Loucy (cell line): Measurements from ENCODE around the gene BCDIN3D.

Experiments used
- H2AFZ ChIP-seq: fragments of 200-600 bp; sonication (generic); 2 replicates; pipeline ENCODE4 v1.6.0; 2016; ENCODE audit warnings: antibody characterized with exemption, mild to moderate bottlenecking, low read length, moderate library complexity
- H3F3A ChIP-seq: fragments of 200-600 bp; 2 replicates; pipeline ENCODE4 v1.6.0; 2016; ENCODE audit warnings: antibody characterized with exemption, low read depth, mild to moderate bottlenecking
- H3K27me3 ChIP-seq: fragments of 200-600 bp; sonication (generic); 2 replicates; pipeline ENCODE4 v1.6.1; 2014; ENCODE audit warnings: low read length, mild to moderate bottlenecking; ENCODE audit not compliant: insufficient read depth, poor library complexity, severe bottlenecking
- H3K36me3 ChIP-seq: fragments of 200-600 bp; sonication (generic); 2 replicates; pipeline ENCODE4 v1.6.1; 2016; ENCODE audit warnings: low read length; ENCODE audit not compliant: insufficient read depth
- H3K4me1 ChIP-seq: fragments of 200-600 bp; sonication (generic); 2 replicates; pipeline ENCODE4 v1.5.1; 2014; ENCODE audit warnings: low read length, mild to moderate bottlenecking; ENCODE audit not compliant: insufficient read depth, poor library complexity, severe bottlenecking
- H3K4me2 ChIP-seq: fragments of 200-600 bp; sonication (generic); 2 replicates; pipeline ENCODE4 v1.6.0; 2014; ENCODE audit warnings: antibody characterized with exemption, low read length, low read depth, mild to moderate bottlenecking; ENCODE audit not compliant: poor library complexity, severe bottlenecking
- H3K4me3 ChIP-seq: fragments of 200-600 bp; sonication (generic); 2 replicates; pipeline ENCODE4 v1.5.1; 2014; ENCODE audit warnings: low read length, mild to moderate bottlenecking, mixed read lengths; ENCODE audit not compliant: poor library complexity, severe bottlenecking
- H3K79me2 ChIP-seq: fragments of 200-600 bp; sonication (generic); 2 replicates; pipeline ENCODE4 v1.6.1; 2014; ENCODE audit warnings: low read length; ENCODE audit not compliant: insufficient read depth
- H3K9ac ChIP-seq: fragments of 200-600 bp; sonication (generic); 2 replicates; pipeline ENCODE4 v1.6.0; 2014; ENCODE audit warnings: mild to moderate bottlenecking, low read depth, low read length, moderate library complexity; ENCODE audit not compliant: poor library complexity, severe bottlenecking
- H3K9me2 ChIP-seq: fragments of 200-600 bp; sonication (generic); replicated peaks from 2 replicates; pipeline ENCODE4 v1.6.1; 2016; ENCODE audit warnings: low read depth, low read length, mixed read lengths
- H3K9me3 ChIP-seq: fragments of 200-600 bp; sonication (generic); 2 replicates; pipeline ENCODE4 v1.6.1; 2014; ENCODE audit warnings: mild to moderate bottlenecking, antibody characterized with exemption, low read length, low read depth; ENCODE audit not compliant: insufficient read depth
- H4K20me1 ChIP-seq: fragments of 200-600 bp; sonication (generic); 2 replicates; pipeline ENCODE4 v1.6.0; 2014; ENCODE audit warnings: antibody characterized with exemption, low read length, mild to moderate bottlenecking; ENCODE audit not compliant: insufficient read depth, poor library complexity, severe bottlenecking
- CTCF ChIP-seq: fragments of 200-600 bp; sonication (generic); conservative IDR thresholded peaks from 2 replicates; pipeline ENCODE4 v1.5.1; 2014; ENCODE audit warnings: mild to moderate bottlenecking, antibody characterized with exemption, low read length
- EZH2phosphoT487 ChIP-seq: fragments of 200-600 bp; IDR thresholded peaks from 2 replicates; pipeline ENCODE4 v1.6.1; 2018; ENCODE audit warnings: antibody characterized with exemption, mild to moderate bottlenecking, moderate library complexity, borderline replicate concordance

The BCDIN3D gene

GRCh38 chr12:49870501-49871262 is 27.8 kb upstream of the BCDIN3D start:
- no peak overlapping the region for H3K4me2 ChIP-seq

GRCh38 chr12:49869816-49870500 is 27.1 kb upstream of the BCDIN3D start:
- Histone ChIP-seq H3K27me3 (no peaks in the 10 kb centered on the region), H3K4me1 (no peaks in the 10 kb centered on the region), H3K4me3 (no peak overlapping the region), H3K4me2 (no peak overlapping the region), H3K9me3 (no peaks in the 10 kb centered on the region), H3F3A (no peaks in the 10 kb centered on the region), H3K79me2 (no peaks in the 10 kb centered on the region), H3K9ac (no peak overlapping the region), H2AFZ (no peak overlapping the region), H3K36me3 (no peaks in the 10 kb centered on the region), H3K9me2 (no peaks in the 10 kb centered on the region), H4K20me1 (no peaks in the 10 kb centered on the region)
- TF ChIP-seq CTCF = no peak
- no peak for TF ChIP-seq EZH2phosphoT487

More at GRCh38 chr12:49870501-49871262, 27.8 kb upstream of the BCDIN3D start:
- TF ChIP-seq CTCF = no peak
- TF ChIP-seq EZH2phosphoT487 = no peak
- H3F3A ChIP-seq = no peaks in the 10 kb centered on the region
- H3K79me2 ChIP-seq = no peaks in the 10 kb centered on the region
- no peak overlapping the region for H2AFZ ChIP-seq
- no peaks in the 10 kb centered on the region for H3K9me3 ChIP-seq
- no peaks in the 10 kb centered on the region for H3K36me3 ChIP-seq
- H3K27me3 ChIP-seq = no peaks in the 10 kb centered on the region
- no peaks in the 10 kb centered on the region for H3K9me2 ChIP-seq
- H3K4me3 ChIP-seq = no peak overlapping the region
- H3K9ac ChIP-seq = no peak overlapping the region
- no peaks in the 10 kb centered on the region for H4K20me1 ChIP-seq
- no peaks in the 10 kb centered on the region for H3K4me1 ChIP-seq

- Histone ChIP-seq H3K4me3 (no peak overlapping the region), H3K9ac (no peak overlapping the region), H3K4me2 (no peak overlapping the region), H3K79me2 (no peaks in the 10 kb centered on the region), H4K20me1 (no peaks in the 10 kb centered on the region), H2AFZ (no peak overlapping the region), H3K36me3 (no peaks in the 10 kb centered on the region), H3K9me2 (no peaks in the 10 kb centered on the region), H3K4me1 (no peaks in the 10 kb centered on the region), H3K27me3 (no peaks in the 10 kb centered on the region), H3K9me3 (no peaks in the 10 kb centered on the region), H3F3A (no peaks in the 10 kb centered on the region)
- TF ChIP-seq EZH2phosphoT487 (no peak), CTCF (no peak)
These were observed 26.3 kb upstream of the BCDIN3D start for GRCh38 chr12:49868952-49869815.
